NCI-H2171 treated with DMSO at 0.1 percent for 48 hours (cell line): ENCODE results near the gene RHBDL1.
A peak's percentile ranks its signal among the peaks of the same experiment; 100 is the strongest.

Source experiments
- DNase-seq: peaks from one replicate; lab custom pipeline; 2025; lab: John Stamatoyannopoulos, UW

Gene RHBDL1

GRCh38 chr16:657487-657886 lies 18.0 kb upstream of the RHBDL1 start:
- DNase-seq, result no peak

- DNase-seq, result no peak
Measured at GRCh38 chr16:658679-659571, 16.5 kb upstream of the RHBDL1 start.

DNA sequence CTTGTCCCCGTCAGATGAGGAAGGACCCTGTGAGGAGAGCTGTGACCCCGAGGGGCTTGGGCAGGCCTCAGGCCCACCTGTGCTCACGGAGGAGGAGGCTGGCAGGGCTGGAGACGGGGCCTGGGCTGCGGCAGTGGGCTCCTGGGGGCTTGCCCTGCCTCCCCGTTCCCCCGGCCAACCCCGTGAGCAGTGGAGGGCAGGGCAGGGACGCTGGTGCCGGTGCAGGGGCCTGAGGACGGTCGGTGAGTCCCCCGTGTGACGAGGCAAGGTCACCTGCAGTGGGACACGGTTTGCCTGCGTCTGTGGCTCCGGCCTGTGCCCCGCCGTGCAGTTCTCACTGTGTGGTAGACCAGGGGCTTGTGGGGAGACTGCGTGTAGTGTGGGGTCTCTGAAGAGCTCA lies 15.9 kb upstream of the RHBDL1 start:
- DNase-seq, result no peak

DNA sequence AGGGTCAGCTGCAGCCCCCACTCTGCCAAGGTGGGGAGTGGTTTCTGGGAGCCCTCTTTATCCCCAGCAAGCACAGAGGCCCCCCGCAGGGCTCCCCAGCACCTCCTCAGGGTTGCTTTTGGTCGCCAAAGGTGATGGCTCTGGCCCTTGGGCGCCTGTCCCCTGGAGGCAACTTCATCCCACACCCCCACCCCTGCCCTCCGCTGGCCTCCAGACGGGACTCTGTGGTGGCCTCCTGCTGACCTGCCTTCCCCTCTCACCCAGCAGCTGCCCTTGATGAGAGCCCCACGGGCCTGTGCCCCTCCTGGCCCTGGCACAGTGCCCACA lies 15.4 kb upstream of the RHBDL1 start:
- DNase-seq, result no peak

DNA sequence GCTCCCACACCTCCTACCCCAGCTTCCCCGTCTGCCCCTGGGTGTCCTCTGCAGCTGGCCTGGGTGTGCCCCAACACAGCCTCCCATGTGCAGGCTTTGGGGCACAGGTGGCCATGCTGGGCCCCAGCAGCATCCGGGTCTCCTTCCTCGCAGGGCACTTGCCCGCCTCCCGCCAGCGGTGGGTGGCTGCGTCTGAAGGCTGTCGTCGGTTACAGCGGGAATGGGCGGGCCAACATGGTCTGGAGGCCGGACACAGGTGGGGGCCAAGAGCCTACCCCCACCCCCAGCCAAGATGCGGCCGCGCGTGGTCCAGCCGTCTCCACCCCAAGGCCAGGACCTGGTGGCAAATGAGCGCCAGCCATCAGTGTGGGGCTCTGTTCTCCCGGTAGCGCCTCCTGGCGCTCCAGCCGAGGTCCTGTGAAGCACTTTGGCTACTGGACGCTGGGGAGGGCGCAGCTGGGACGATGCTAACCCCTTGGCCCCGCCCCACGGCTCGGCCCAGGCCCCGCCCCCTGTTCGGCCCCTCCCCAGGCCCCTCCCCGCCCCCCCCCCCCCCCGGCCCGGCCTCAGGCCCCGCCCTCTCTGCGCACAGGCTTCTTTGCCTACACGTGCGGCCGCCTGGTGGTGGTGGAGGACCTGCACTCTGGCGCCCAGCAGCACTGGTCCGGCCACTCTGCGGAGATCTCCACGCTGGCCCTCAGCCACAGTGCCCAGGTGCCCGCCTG lies 14.8 kb upstream of the RHBDL1 start:
- DNase-seq, result no peak

GRCh38 chr16:661184-661821 lies 14.2 kb upstream of the RHBDL1 start:
- DNase-seq, result no peak

DNA sequence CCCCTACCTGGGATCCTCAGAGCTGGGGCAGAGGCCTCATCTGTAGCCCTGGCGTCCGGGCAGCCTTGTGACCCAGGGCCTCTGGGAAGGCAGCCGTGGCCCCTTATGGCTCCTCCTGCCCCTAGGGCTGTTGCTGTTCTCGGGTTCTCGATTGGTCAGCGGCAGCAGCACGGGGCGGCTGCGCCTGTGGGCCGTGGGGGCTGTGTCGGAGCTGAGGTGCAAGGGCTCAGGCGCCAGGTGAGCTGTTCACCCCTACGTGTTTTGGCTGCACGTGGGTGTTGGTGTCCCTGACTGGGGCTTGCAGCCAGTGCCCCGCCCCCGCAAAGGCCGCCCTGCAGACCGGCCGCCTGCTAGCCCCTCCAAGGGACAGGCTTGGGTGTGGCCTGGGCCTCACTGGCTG lies 13.4 kb upstream of the RHBDL1 start:
- no peak for DNase-seq

DNA sequence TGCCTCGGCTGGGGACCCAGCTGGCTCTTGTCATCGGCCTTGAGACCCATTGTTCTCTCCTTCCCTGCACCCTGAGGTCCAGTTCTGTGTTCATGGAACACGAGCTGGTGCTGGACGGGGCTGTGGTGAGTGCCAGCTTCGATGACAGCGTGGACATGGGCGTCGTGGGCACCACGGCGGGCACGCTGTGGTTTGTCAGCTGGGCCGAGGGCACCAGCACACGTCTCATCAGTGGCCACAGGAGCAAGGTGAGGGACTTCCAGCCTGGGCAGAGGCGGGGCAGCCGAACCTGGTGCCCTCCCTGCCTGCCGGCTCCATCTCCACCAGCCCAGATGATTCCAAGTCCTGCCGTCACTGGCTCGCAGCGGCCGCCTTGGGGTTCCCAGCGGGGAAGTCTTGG lies 12.9 kb upstream of the RHBDL1 start:
- DNase-seq, result no peak

- DNase-seq, result no peak
Measured at GRCh38 chr16:666572-666971, 8.9 kb upstream of the RHBDL1 start.

- no peak for DNase-seq
Measured at GRCh38 chr16:667113-667779, 8.2 kb upstream of the RHBDL1 start.

DNA sequence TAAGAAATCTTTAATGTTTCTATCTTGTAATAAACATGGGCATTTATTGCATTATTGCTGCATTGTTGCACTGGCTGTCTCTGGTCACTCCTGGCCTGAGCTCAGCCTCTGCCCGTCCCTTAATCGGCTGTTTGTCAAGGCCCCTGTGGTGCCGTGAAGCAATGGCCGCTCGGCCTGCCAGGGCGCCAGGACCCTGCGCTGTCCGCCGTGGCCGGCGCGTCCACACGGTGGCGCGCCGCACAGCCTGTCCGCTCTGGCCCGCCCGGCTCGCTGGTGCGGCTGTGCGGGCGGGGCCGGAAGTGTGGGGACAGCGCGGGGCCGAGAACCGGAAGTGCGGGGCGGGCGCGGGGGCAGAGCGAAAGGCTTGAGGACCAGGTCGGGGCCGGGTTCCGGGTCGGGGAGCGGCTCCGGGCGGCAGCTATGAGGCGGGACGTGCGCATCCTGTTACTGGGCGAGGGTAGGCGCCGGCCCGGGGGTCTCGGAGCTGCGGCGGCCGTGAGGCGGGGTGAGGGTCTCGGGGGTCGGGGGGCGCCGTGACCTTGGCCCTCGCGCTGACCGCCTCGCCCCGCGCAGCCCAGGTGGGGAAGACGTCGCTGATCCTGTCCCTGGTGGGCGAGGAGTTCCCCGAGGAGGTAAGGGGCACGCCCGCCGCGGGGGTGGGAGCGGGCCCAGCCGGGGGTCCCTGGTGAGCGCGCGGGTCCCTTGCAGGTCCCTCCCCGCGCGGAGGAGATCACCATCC lies 7.5 kb upstream of the RHBDL1 start, which contains the start of gene RHOT2:
TSS of gene RHOT2 (plus strand) at position 353 of the 739 bp plus-strand sequence. CDS start at position 421, 68 bp downstream.
- DNase-seq, result peak; percentile 83

DNA sequence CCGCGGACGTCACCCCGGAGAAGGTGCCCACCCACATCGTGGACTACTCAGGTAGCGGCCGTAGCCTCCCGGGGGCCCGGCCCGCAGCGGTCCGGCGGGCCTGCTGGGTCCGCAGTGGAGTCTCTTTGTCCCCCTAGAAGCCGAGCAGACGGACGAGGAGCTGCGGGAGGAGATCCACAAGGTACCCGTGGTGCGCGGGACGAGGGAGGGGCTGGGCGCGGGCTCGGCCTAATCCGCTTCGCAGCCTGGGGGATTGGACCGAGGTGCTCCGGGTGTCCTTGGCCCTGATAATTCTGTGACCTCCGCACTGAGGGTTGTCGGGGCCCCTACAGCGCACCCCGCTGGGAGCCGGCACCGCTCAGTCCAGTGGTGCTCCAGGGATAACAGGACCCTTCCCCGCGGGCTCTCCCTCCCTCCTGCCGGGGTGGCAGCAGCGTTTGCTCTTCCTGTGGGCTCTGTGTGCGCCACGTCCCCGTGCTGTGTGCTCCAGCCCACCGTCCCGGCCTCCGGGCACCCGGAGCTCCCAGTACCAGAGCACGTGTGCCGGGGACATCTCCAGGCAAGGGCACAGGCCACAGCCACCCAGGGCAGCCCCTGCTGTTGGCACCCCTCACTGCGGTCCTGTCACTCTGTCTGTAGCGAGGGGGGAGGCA lies 6.8 kb upstream of the RHBDL1 start:
- DNase-seq, result no peak

DNA sequence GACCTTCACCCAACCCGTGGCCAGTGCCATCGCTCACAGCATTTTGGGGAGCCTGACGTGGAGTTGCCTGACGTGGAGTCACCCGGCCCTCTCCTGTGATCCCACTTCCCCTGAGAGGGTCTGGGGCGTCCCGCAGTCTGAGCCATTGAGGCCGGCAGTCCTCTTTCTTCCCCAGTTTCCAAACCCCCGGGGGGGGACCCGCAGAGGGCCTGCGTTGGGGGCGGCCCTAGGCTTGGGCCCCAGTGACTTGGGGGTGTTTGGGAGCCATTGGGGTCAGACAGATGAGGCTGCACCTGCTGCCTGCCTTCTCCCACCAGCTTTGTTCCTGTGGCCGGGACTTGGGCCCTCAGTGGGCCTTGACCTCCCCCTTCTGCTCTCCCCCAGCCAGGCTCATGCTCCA lies 5.8 kb upstream of the RHBDL1 start:
- DNase-seq, result no peak

DNA sequence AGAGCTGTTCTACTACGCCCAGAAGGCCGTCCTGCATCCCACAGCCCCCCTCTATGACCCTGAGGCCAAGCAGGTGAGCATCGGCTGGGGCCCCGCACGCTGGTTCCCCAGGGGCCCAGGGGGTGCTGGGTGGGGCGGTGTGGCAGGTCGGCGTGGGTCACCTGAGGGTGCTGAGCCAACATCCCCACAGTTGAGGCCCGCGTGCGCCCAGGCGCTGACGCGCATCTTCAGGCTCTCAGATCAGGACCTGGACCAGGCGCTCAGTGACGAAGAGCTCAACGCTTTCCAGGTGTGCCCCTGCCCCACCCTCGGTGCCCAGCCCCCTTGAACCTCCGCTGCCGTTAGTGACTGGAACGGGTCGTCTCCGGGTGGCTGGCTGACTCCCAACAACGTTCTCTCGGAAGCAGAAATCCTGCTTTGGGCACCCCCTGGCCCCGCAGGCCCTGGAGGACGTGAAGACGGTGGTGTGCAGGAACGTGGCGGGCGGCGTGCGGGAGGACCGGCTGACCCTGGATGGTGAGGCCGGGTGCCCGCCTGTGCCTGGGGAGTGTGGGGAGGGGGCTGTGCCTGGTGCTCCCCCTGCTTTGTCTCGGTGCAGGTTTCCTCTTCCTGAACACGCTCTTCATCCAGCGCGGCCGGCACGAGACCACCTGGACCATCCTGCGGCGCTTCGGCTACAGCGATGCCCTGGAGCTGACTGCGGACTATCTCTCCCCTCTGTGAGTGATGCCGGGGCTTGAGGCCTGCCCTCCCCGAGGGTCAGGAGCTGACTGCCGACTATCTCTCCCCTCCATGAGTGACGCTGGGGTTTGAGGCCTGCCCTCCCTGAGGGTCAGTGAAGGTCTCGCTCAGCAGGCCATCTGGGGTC lies 4.8 kb upstream of the RHBDL1 start:
- no peak for DNase-seq

- peak; percentile 83 for DNase-seq
Measured at GRCh38 chr16:671353-672131, 3.9 kb upstream of the RHBDL1 start.

DNA sequence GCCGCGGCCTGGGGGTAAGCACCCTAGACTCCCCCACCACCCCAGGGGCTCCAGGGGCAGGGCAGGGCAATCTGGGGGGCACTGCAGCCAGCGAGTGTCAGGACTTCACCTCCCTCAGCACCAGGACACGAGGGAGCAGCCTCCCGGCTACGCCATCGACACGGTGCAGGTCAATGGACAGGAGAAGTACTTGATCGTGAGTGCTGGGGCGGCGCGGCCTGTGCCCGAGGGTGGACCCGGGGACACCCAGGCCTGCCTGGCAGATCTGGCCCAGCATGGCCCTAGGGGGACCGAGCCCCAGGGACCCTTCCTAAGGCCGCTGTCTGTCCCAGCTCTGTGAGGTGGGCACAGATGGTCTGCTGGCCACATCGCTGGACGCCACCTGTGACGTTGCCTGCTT lies 3.1 kb upstream of the RHBDL1 start:
- no peak for DNase-seq

- DNase-seq, result no peak
Measured at GRCh38 chr16:672851-673250, 2.6 kb upstream of the RHBDL1 start.

DNA sequence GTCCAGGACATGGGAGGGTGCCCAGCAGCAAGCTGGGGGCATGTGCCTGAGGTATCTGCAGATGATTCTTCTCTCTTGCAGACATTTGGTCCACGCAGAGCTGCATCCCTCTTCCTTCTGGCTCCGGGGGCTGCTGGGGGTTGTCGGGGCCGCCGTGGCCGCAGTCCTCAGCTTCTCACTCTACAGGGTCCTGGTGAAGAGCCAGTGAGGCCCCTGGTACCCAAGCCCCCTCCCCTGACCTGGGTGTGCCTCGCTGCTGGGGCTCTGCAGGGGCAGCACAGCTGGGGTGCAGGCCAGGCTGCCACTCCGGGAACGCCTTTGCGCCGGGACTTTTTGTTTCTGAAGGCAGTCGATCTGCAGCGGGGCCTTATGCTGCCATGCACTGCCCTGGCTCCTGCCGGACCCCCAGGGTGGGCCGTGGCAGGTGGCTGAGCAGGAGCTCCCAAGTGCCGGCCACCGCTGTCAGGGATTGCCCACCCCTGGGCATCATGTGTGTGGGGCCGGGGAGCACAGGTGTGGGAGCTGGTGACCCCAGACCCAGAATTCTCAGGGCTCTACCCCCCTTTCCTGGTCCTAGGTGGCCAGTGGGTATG lies 2.0 kb upstream of the RHBDL1 start:
- no peak for DNase-seq
